Heart left ventricle (tissue), 16 donors: ENCODE results near the gene MDC1. TPM values are rescaled to one million over a fixed set of nuclear protein-coding genes. Genes with fewer than 3 reads are reported as not detected.
A peak's percentile ranks its signal among the peaks of the same experiment; 100 is the strongest.

Experiments
- ATAC-seq, 4 donors: fragments of 200-7000 bp; cut with Tn5 transposase; one replicate each; pipeline ENCODE4 v1.9.1; 2020 to 2022; ENCODE audit warnings: moderate library complexity in 4 of 4, mild to moderate bottlenecking in 3 of 4, moderate number of reproducible peaks in 1 of 4
- DNase-seq, 5 donors: peaks; one replicate each; pipeline ENCODE4 v3.0.0-alpha.2; 2020
- H3K27ac ChIP-seq, 12 donors: fragments of 200-600 bp; sonication (generic) in 4 of 12; one replicate each; pipeline versions ENCODE4 v1.5.0 to v1.8.0; 2016 to 2022; ENCODE audit warnings: mild to moderate bottlenecking in 2 of 12
- H3K27me3 ChIP-seq, 9 donors: fragments of 200-600 bp; sonication (generic) in 2 of 9; one replicate each; pipeline versions ENCODE4 v1.5.1 to v1.8.0; 2016 to 2022; ENCODE audit warnings: mild to moderate bottlenecking in 3 of 9
- H3K36me3 ChIP-seq, 9 donors: fragments of 200-600 bp; sonication (generic) in 2 of 9; one replicate each; pipeline versions ENCODE4 v1.5.0 to v1.8.0; 2018 to 2022; ENCODE audit warnings: mild to moderate bottlenecking in 2 of 9
- H3K4me1 ChIP-seq, 12 donors: fragments of 200-600 bp; sonication (generic) in 4 of 12; one replicate each; pipeline versions ENCODE4 v1.5.0 to v1.8.0; 2016 to 2022; ENCODE audit warnings: mild to moderate bottlenecking in 3 of 12
- H3K4me3 ChIP-seq, 12 donors: fragments of 200-600 bp; sonication (generic) in 4 of 12; one replicate each; pipeline versions ENCODE4 v1.5.0 to v1.8.0; 2017 to 2022; ENCODE audit warnings: mild to moderate bottlenecking in 9 of 12, moderate library complexity in 4 of 12
- H3K9me3 ChIP-seq, 12 donors: fragments of 200-600 bp; sonication (generic) in 4 of 12; one replicate each; pipeline versions ENCODE4 v1.5.0 to v1.8.0; 2016 to 2022; ENCODE audit warnings: mild to moderate bottlenecking in 1 of 12
- CTCF ChIP-seq, 12 donors: fragments of 200-600 bp; sonication (generic) in 4 of 12; IDR thresholded peaks; one replicate each; pipeline versions ENCODE4 v1.5.0 to v1.8.0; 2018 to 2022; ENCODE audit warnings: antibody characterized with exemption in 12 of 12, mild to moderate bottlenecking in 5 of 12
- POLR2A ChIP-seq, 2 donors: fragments of 450-650 bp; IDR thresholded peaks; one replicate each; pipeline ENCODE4 v1.6.1; 2017; ENCODE audit warnings: antibody characterized with exemption in 2 of 2, mild to moderate bottlenecking in 2 of 2, moderate library complexity in 2 of 2
- WGBS, 4 donors: extraction: QIAGEN DNeasy Blood & Tissue Kit in 2 of 4; methylation state at CpG; one replicate each; pipeline versions ENCODE4 v1.1.5 to v1.1.7; 2013 to 2018; 5-methylcytosine and 5-hydroxymethylcytosine counted together
- intact Hi-C, 10 donors: fragments of 100-400 bp; cut with DNase I; formaldehyde crosslinking; loops; one replicate each; pipeline versions ENCODE4 v1.11.1 to v1.14.2; 2022
- polyA plus RNA-seq, 2 donors: library from polyadenylated mRNA; stranded (reverse); fragments of 200-250 nt; gene quantifications; one replicate each; pipeline ENCODE4 v1.2.3, GENCODE V29; 2013
- total RNA-seq, 9 donors: library from RNA; depleted of rRNA in 2 of 9; stranded (reverse); fragments of >200 nt in 2 of 9; fragmentation: NEBNext Ultra II Directional in 3 of 9; extraction: Animal tissue kit (Norgen Biotek cat#: 25700) in 3 of 9; gene quantifications; one replicate each; pipeline versions ENCODE4 v1.1.0 to v1.2.4, GENCODE V29; 2016 to 2023
- donor health status: ischemic (EF 13 %, LVEDD 7.1; RV severe dilation, severe dysfunction).
- donor health status: healthy with polysubstance abuse.
- donor health status: DM: no; HTN: yes; CAD: no.
- donor health status: DM: no; HTN: no; CAD: no.
- donor health status: ischemic (EF 25% LVEDD 6.9; RV normal size, moderate dysfunction).
- donor health status: ischemic (EF 25% LVEDD 5.7; RV mildly dilated, moderate dysfunction).
- donor health status: healthy.
- donor health status: DM: yes; HTN: yes; CAD: no.
- donor health status: ischemic (EF 35%, LVEDD 5.7; RV mildly dilated, moderate dysfunction).
- donor health status: nonischemic (EF 11% LVEDD 7.7; RV severe dilation, severe dysfunction).
- donor health status: DM: yes; HTN: yes; CAD: no.
- donor health status: PGD.
- donor health status: ischemic (EF 29% LVEDD 5.4; RV normal size, mild dysfunction).
- donor health status: nonischemic (EF 23%, LVEDD 6.1; RV moderate dilation, normal function).

MDC1 gene
- total and polyA plus RNA-seq, 11 donors = 8.6 to 25.0 (median 16.0) TPM

GRCh38 chr6:30657454-30657853, 59.6 kb downstream of the MDC1 start:
- no peak for TF ChIP-seq POLR2A (IDR thresholded peaks at IDR 0.05)
- Histone ChIP-seq H3K9me3 (no peaks in the 10 kb centered on the region), H3K27me3 (no peaks in the 10 kb centered on the region), H3K4me3 (no peak overlapping the region), H3K4me1 (peaks cover 0 to 6% (median 0%) of the 10 kb centered on the region in 12 donors), H3K36me3 (peaks cover 8 to 100% (median 100%) of the 10 kb centered on the region in 9 donors), H3K27ac (no peak overlapping the region)
- intact Hi-C loops = no loop called here
- ATAC-seq (no peak), DNase-seq (no peak)

- 68 to 88% (median 81%) methylated on average over 7 of the region's 7 CpGs for WGBS, 4 donors
- Histone ChIP-seq H3K36me3 (peaks cover 8 to 100% (median 100%) of the 10 kb centered on the region in 9 donors), H3K4me3 (no peak overlapping the region), H3K27me3 (no peaks in the 10 kb centered on the region), H3K4me1 (peaks cover 0 to 6% (median 0%) of the 10 kb centered on the region in 12 donors), H3K27ac (no peak overlapping the region), H3K9me3 (no peaks in the 10 kb centered on the region)
- DNase-seq (no peak), ATAC-seq (peak in 2 of 4 donors; percentile 25 to 37)
- TF ChIP-seq POLR2A (IDR thresholded peaks at IDR 0.05) = no peak
- TF ChIP-seq CTCF (IDR thresholded peaks at IDR 0.05) = no peak
- intact Hi-C loops = no loop called here
Observed at GRCh38 chr6:30656513-30656912, 60.6 kb downstream of the MDC1 start.

- DNase-seq (no peak), ATAC-seq (no peak)
- TF ChIP-seq POLR2A (IDR thresholded peaks at IDR 0.05) (no peak), CTCF (IDR thresholded peaks at IDR 0.05) (no peak)
- no peaks in the 10 kb centered on the region for H3K9me3 ChIP-seq
- H3K27me3 ChIP-seq = no peaks in the 10 kb centered on the region
- H3K4me1 ChIP-seq = peaks cover 0 to 6% (median 0%) of the 10 kb centered on the region in 12 donors
- peaks cover 8 to 100% (median 100%) of the 10 kb centered on the region in 9 donors for H3K36me3 ChIP-seq
- H3K4me3 ChIP-seq = no peak overlapping the region
- 94 to 98% (median 95%) methylated on average over 3 of the region's 3 CpGs for WGBS, 4 donors
- no peak overlapping the region for H3K27ac ChIP-seq
- intact Hi-C loops = no loop called here
Observed at GRCh38 chr6:30655743-30656094, 61.4 kb downstream of the MDC1 start.

GRCh38 chr6:30654798-30655742, 62.0 kb downstream of the MDC1 start:
- WGBS, 4 donors = 89 to 92% (median 89%) methylated on average over 19 of the region's 19 CpGs
- ATAC-seq (no peak), DNase-seq (no peak)
- intact Hi-C loops = no loop called here
- peaks cover 0 to 6% (median 0%) of the 10 kb centered on the region in 12 donors for H3K4me1 ChIP-seq
- peaks cover 8 to 100% (median 95%) of the 10 kb centered on the region in 9 donors for H3K36me3 ChIP-seq
- H3K27me3 ChIP-seq = no peaks in the 10 kb centered on the region
- no peak overlapping the region for H3K27ac ChIP-seq
- no peaks in the 10 kb centered on the region for H3K9me3 ChIP-seq
- no peak for TF ChIP-seq POLR2A (IDR thresholded peaks at IDR 0.05)
- TF ChIP-seq CTCF (IDR thresholded peaks at IDR 0.05) = no peak
- H3K4me3 ChIP-seq = no peak overlapping the region
